LHCN-M2 (cell line): Measurements from ENCODE around the gene UGT1A9. TPM values are rescaled to one million over a fixed set of nuclear protein-coding genes. Genes with fewer than 3 reads are reported as not detected.
"Not testable (repeated sequence)": the region's sequence is repeated elsewhere in the genome, so short reads cannot be mapped to it uniquely, and the experiment has no call there.

Experiments used
- DNase-seq: peaks from one replicate; pipeline ENCODE4 v3.0.0-alpha.2; 2012; ENCODE audit warnings: low read depth
- total RNA-seq: library from RNA; depleted of rRNA; stranded (reverse); fragments of >200 nt; gene quantifications from 2 replicates; pipeline ENCODE4 v1.2.3, GENCODE V29; 2014

The UGT1A9 gene
- total RNA-seq, 1 experiment from 2014 or later, result not detected

- peak; percentile 63 for DNase-seq
Measured at GRCh38 chr2:233711312-233712008, 39.8 kb downstream of the UGT1A9 start.

DNA sequence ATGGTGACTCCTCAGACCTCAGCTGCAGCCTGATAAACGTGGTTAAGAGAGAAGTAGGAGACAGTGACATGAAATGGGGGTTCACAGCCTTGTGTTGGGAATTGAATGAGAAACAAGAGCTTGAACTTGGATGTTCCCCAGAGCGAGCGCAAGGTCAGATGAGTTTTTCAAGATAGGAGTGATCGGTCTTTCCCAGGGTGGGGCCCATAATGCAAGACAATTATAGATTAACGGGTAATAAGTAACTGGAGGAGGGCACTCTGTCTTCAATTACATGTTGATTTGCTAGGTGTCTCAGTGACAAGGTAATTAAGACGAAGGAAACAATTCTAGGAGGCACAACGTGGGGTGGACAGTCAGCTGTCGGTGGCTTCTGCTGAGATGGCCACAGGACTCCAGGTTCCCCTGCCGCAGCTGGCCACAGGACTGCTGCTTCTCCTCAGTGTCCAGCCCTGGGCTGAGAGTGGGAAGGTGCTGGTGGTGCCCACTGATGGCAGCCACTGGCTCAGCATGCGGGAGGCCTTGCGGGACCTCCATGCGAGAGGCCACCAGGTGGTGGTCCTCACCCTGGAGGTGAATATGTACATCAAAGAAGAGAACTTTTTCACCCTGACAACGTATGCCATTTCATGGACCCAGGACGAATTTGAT, 41.0 kb downstream of the UGT1A9 start, which contains the start of gene UGT1A5:
TSS of gene UGT1A5 (plus strand) at position 297 of the 651 bp plus-strand sequence. CDS start at position 382, 85 bp downstream.
- DNase-seq, result no peak

DNA sequence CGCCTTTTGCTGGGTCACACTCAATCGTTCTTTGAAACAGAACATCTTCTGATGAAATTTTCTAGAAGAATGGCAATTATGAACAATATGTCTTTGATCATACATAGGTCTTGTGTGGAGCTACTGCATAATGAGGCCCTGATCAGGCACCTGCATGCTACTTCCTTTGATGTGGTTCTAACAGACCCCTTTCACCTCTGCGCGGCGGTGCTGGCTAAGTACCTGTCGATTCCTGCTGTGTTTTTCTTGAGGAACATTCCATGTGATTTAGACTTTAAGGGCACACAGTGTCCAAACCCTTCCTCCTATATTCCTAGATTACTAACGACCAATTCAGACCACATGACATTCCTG, 41.5 kb downstream of the UGT1A9 start:
- DNase-seq, result no peak

GRCh38 chr2:233714121-233714520, 42.4 kb downstream of the UGT1A9 start:
- no peak for DNase-seq

DNA sequence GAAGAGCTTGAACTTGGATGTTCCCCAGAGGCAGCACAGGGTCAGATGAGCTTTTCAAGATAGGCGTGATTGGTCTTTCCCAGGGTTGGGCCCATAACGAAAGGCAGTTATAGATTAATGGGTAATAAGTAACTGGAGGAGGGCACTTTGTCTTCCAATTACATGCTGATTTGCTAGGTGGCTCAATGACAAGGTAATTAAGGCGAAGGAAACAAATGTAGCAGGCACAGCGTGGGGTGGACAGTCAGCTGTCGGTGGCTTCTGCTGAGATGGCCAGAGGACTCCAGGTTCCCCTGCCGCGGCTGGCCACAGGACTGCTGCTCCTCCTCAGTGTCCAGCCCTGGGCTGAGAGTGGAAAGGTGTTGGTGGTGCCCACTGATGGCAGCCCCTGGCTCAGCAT, 46.9 kb downstream of the UGT1A9 start, which contains the start of gene UGT1A4:
TSS of gene UGT1A4 (plus strand) at position 185 of the 400 bp plus-strand sequence. CDS start at position 270, 85 bp downstream.
- DNase-seq, result no peak

- DNase-seq, result no peak
Measured at GRCh38 chr2:233728723-233729301, 57.1 kb downstream of the UGT1A9 start, which contains the start of gene UGT1A3. TSS of gene UGT1A3 (plus strand) at chr2:233729042. CDS start at chr2:233729127, 85 bp downstream.

DNA sequence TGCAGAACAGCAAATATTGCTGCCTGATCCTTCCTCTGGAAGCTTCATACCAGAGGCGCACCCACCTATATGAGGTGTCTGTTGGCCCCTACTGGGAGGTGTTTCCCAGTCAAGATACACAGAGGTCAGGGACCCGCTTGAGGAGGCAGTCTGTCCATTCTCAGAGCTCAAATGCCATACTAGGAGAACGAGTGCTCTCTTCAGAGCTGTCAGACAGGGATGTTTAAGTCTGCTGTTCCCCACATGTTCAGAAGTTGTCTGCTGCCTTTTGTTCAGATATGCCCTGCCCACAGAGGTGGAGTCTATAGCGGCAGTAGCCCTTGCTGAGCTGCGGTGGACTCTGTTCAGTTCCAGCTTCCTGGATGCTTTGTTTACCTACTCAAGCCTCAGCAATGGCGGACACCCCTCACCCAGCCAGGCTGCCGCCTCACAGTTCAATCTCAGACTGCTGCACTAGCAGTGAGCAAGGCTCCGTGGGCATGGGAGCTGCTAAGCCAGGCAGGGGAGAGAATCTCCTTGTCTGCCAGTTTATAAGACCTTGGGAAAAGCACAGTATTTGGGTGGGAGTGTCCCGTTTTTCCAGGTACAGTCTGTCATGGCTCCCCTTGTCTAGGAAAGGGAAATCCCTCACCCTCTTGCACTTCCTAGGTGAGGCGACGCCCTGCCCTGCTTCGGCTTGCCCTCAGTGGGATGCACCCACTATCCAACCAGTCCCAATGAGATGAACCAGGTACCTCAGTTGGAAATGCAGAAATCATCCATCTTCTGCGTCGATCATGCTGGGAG, 65.4 kb downstream of the UGT1A9 start:
- DNase-seq, result not testable (repeated sequence)

- DNase-seq, result no peak
Measured at GRCh38 chr2:233740870-233741269, 69.2 kb downstream of the UGT1A9 start.

GRCh38 chr2:233743464-233744259, 72.0 kb downstream of the UGT1A9 start:
- DNase-seq, result no peak

- DNase-seq, result no peak
Measured at GRCh38 chr2:233745073-233745755, 73.5 kb downstream of the UGT1A9 start.

DNA sequence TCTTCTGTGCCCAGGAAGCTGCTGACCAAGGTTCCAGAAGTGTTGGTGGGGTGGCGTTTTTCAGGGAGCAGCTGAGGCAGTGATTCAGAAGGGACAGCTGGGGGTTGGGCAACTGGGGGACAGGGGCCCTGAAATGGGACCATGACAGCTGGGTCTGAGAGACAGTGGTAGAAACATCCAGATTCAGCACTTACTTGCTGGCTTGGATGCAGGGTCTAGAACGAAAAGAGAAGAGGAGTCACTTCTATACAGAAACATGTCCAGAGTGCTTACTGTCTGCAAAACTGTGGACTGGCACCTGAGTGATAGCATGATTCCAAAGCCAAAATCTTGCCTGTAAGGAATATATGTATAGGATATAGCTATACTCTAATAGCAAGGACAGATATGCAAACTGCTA, 74.1 kb downstream of the UGT1A9 start:
- DNase-seq, result not testable (repeated sequence)

DNA sequence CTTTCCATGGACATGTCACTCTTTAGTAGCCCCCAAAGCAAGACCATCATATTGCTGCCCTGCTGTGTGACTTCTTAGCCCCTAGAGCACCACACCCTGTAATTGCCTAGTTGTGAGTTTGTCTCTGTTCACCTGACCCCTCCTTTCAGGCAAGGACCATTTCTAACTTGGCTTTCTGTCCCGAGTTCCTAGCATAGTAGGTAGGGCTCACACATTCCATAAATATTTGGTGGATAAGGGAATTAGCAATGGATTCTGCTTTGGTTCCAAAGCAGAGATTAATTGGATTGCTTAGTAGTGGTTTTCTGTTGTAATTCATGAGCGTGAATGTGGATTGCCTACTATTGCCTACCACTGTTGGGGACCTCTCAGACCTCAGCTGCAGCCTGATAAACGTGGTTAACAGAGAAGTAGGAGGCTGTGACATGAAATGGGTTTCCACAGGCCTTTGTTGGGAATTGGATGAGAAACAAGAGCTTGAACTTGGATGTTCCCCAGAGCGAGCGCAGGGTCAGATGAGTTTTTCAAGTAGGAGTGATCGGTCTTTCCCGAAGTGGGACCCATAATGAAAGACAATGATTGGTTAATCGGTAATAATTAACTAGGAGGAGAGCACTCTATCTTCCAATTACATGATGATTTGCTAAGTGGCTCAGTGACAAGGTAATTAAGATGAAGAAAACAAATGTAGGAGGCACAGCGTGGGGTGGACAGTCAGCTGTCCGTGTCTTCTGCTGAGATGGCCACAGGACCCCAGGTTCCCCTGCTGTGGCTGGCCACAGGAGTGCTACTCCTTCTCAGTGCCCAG, 75.0 kb downstream of the UGT1A9 start:
- no peak for DNase-seq

GRCh38 chr2:233747283-233747544, 75.5 kb downstream of the UGT1A9 start:
- no peak for DNase-seq

- DNase-seq, result not testable (repeated sequence)
Measured at GRCh38 chr2:233750689-233751088, 79.0 kb downstream of the UGT1A9 start.

- not testable (repeated sequence) for DNase-seq
Measured at GRCh38 chr2:233751212-233752009, 79.7 kb downstream of the UGT1A9 start.

DNA sequence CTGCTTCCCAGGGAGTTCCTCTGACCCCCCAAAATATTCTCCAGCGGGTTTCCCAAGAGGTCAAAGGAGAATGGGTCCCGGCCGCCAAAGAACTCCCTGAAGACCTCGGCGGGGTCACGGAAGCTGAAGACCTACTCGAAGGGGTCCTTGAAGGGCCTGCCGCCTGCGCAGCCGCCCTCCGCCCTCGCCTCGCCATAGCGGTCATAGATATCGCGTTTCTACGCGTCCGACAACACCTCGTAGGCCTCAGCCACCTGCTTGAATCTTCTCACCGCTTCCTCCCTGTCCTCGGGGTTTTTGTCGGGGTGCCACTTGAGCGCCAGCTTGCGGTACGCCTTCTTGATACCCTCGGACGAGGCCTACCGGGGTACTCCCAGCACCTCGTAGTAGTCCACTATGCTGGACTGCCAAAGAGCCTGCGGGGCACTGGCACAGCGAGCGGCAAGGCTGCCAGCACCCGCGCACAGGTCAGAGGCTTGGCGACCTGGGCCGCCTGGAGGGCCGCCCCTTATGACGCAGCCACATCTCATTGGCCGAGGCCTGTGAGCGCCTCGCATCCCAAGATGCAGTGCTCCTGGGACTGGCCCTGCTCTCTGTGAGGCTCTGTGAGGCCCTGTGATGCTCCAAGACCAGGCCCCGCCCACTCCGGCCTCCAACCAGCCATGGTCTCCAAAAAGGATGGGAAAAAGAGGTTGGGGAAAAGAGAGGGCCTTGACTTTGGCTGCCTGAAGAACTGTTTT, 83.3 kb downstream of the UGT1A9 start:
- DNase-seq, result no peak

DNA sequence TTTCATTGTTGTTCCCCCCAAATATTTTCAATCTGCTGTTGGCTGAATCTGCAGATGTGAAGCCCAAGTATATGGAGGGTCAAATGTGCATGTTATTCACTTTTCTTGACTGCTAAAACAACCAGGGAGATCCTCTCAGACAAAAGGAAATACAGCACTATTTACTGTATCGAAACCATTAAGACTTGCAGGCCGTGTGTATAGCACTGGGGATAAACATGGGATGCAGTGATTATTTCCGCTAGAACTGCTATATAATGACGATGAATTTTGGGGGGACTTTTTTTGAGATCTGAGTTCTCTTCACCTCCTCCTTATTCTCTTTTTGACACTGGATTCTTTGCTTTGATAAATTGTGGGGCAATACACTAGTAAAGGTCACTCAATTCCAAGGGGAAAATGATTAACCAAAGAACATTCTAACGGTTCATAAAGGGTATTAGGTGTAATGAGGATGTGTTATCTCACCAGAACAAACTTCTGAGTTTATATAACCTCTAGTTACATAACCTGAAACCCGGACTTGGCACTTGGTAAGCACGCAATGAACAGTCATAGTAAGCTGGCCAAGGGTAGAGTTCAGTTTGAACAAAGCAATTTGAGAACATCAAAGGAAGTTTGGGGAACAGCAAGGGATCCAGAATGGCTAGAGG, 84.9 kb downstream of the UGT1A9 start:
- DNase-seq, result no peak

DNA sequence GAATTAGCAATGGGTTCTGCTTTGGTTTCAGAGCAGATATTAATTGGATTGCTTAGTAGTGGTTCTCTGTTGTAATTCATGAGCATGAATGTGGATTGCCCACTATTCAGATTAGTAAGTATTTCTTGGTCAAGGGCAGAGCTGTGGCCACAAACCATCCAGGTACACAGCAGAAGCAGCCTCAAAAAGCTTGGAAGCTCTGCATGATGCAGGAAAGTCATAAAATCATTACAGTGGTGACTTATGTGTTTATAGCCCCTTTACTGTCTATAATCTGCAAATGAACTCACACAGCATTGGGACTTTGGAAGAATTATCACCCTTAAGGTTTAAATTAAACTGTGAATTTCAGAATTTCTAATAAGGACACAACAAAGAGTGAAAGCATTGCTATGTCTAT, 86.4 kb downstream of the UGT1A9 start:
- no peak for DNase-seq
